Measurements from ENCODE around the gene PRMT7. TPM values are rescaled to one million over a fixed set of nuclear protein-coding genes. Genes with fewer than 3 reads are reported as not detected.
"Not testable (repeated sequence)": the region's sequence is repeated elsewhere in the genome, so short reads cannot be mapped to it uniquely, and the experiment has no call there.

Gene PRMT7
- total RNA-seq, 3 donors from 2014 or later: 60.3 to 66.8 (median 63.0) TPM

- Mint-ChIP-seq H3K9me3 (no peaks in the 10 kb centered on the region), H3K36me3 (ENCODE audit: insufficient read depth) (peaks cover 33% of the 10 kb centered on the region), H3K27me3 (ENCODE audit: low read depth) (no peaks in the 10 kb centered on the region), H3K4me1 (ENCODE audit: low read depth) (peaks cover 73% of the 10 kb centered on the region), H3K4me3 (peak overlapping the region; percentile 43)
- ATAC-seq (no peak), DNase-seq (no peak)
These were observed 34.6 kb upstream of the PRMT7 start for GRCh38 chr16:68276223-68276622.

- Mint-ChIP-seq H3K36me3 (ENCODE audit: insufficient read depth) (peaks cover 35% of the 10 kb centered on the region), H3K4me3 (no peak overlapping the region), H3K27me3 (ENCODE audit: low read depth) (no peaks in the 10 kb centered on the region), H3K4me1 (ENCODE audit: low read depth) (peaks cover 73% of the 10 kb centered on the region), H3K9me3 (no peaks in the 10 kb centered on the region)
- ATAC-seq (no peak), DNase-seq (no peak)
These were observed 30.9 kb upstream of the PRMT7 start for GRCh38 chr16:68279726-68280558.

GRCh38 chr16:68281368-68282063, 29.3 kb upstream of the PRMT7 start:
- H3K4me1 Mint-ChIP-seq (ENCODE audit: low read depth): peaks cover 73% of the 10 kb centered on the region
- ATAC-seq: peak; percentile 23 to 32
- peak overlapping the region; percentile 29 for H3K4me3 Mint-ChIP-seq
- DNase-seq: no peak
- no peaks in the 10 kb centered on the region for H3K9me3 Mint-ChIP-seq
- no peaks in the 10 kb centered on the region for H3K27me3 Mint-ChIP-seq (ENCODE audit: low read depth)
- peaks cover 39% of the 10 kb centered on the region for H3K36me3 Mint-ChIP-seq (ENCODE audit: insufficient read depth)

- peaks cover 77% of the 10 kb centered on the region for H3K4me1 Mint-ChIP-seq (ENCODE audit: low read depth)
- H3K4me3 Mint-ChIP-seq: peak overlapping the region; percentile 29
- no peaks in the 10 kb centered on the region for H3K27me3 Mint-ChIP-seq (ENCODE audit: low read depth)
- ATAC-seq (no peak), DNase-seq (no peak)
- no peaks in the 10 kb centered on the region for H3K9me3 Mint-ChIP-seq
- H3K36me3 Mint-ChIP-seq (ENCODE audit: insufficient read depth): peaks cover 41% of the 10 kb centered on the region
These were observed 28.8 kb upstream of the PRMT7 start for GRCh38 chr16:68282064-68282452.

- Mint-ChIP-seq H3K36me3 (ENCODE audit: insufficient read depth) (peaks cover 51% of the 10 kb centered on the region), H3K4me1 (ENCODE audit: low read depth) (peaks cover 89% of the 10 kb centered on the region), H3K27me3 (ENCODE audit: low read depth) (no peaks in the 10 kb centered on the region), H3K4me3 (peak overlapping the region; percentile 62), H3K9me3 (no peaks in the 10 kb centered on the region)
- ATAC-seq (no peak), DNase-seq (no peak)
These were observed 27.5 kb upstream of the PRMT7 start for GRCh38 chr16:68283346-68283745.

GRCh38 chr16:68283801-68284598, 26.8 kb upstream of the PRMT7 start:
- Mint-ChIP-seq H3K9me3 (no peaks in the 10 kb centered on the region), H3K4me1 (ENCODE audit: low read depth) (peaks cover 95% of the 10 kb centered on the region), H3K27me3 (ENCODE audit: low read depth) (no peaks in the 10 kb centered on the region), H3K36me3 (ENCODE audit: insufficient read depth) (peaks cover 51% of the 10 kb centered on the region), H3K4me3 (peak overlapping the region; percentile 62)
- DNase-seq (no peak), ATAC-seq (peak in 1 of 2 donors; percentile 20)

- no peak for DNase-seq
- H3K27me3 Mint-ChIP-seq (ENCODE audit: low read depth): no peaks in the 10 kb centered on the region
- peak in 1 of 2 donors; percentile 2 for ATAC-seq
- H3K36me3 Mint-ChIP-seq (ENCODE audit: insufficient read depth): peaks cover 55% of the 10 kb centered on the region
- H3K4me3 Mint-ChIP-seq: peak overlapping the region; percentile 62
- no peaks in the 10 kb centered on the region for H3K9me3 Mint-ChIP-seq
- peaks cover 96% of the 10 kb centered on the region for H3K4me1 Mint-ChIP-seq (ENCODE audit: low read depth)
These were observed 26.0 kb upstream of the PRMT7 start for GRCh38 chr16:68284847-68285246.

- H3K36me3 Mint-ChIP-seq (ENCODE audit: insufficient read depth): peaks cover 59% of the 10 kb centered on the region
- H3K9me3 Mint-ChIP-seq: no peaks in the 10 kb centered on the region
- peaks cover 99% of the 10 kb centered on the region for H3K4me1 Mint-ChIP-seq (ENCODE audit: low read depth)
- H3K4me3 Mint-ChIP-seq: peak overlapping the region; percentile 62
- no peaks in the 10 kb centered on the region for H3K27me3 Mint-ChIP-seq (ENCODE audit: low read depth)
- DNase-seq (no peak), ATAC-seq (no peak)
These were observed 25.1 kb upstream of the PRMT7 start for GRCh38 chr16:68285683-68286082.

- Mint-ChIP-seq H3K36me3 (ENCODE audit: insufficient read depth) (peaks cover 62% of the 10 kb centered on the region), H3K9me3 (no peaks in the 10 kb centered on the region), H3K27me3 (ENCODE audit: low read depth) (no peaks in the 10 kb centered on the region), H3K4me3 (peak overlapping the region; percentile 62), H3K4me1 (ENCODE audit: low read depth) (peaks cover 99% of the 10 kb centered on the region)
- DNase-seq (no peak), ATAC-seq (peak; percentile 15 to 32)
These were observed 24.4 kb upstream of the PRMT7 start for GRCh38 chr16:68286153-68287074.

- DNase-seq: peak; percentile 27
- Mint-ChIP-seq H3K9me3 (no peaks in the 10 kb centered on the region), H3K4me3 (peak overlapping the region; percentile 47), H3K36me3 (ENCODE audit: insufficient read depth) (peaks cover 58% of the 10 kb centered on the region), H3K27me3 (ENCODE audit: low read depth) (no peaks in the 10 kb centered on the region), H3K4me1 (ENCODE audit: low read depth) (peaks cover 98% of the 10 kb centered on the region)
- ATAC-seq: peak; percentile 8 to 15
These were observed 23.3 kb upstream of the PRMT7 start for GRCh38 chr16:68287276-68288251.

GRCh38 chr16:68288252-68288650, 22.6 kb upstream of the PRMT7 start:
- Mint-ChIP-seq H3K27me3 (ENCODE audit: low read depth) (no peaks in the 10 kb centered on the region), H3K9me3 (no peaks in the 10 kb centered on the region), H3K36me3 (ENCODE audit: insufficient read depth) (peaks cover 57% of the 10 kb centered on the region), H3K4me3 (no peak overlapping the region), H3K4me1 (ENCODE audit: low read depth) (peaks cover 95% of the 10 kb centered on the region)
- DNase-seq: no peak
- ATAC-seq: no peak

GRCh38 chr16:68288796-68289195, 22.0 kb upstream of the PRMT7 start:
- H3K27me3 Mint-ChIP-seq (ENCODE audit: low read depth); DNase-seq; H3K4me3 Mint-ChIP-seq; H3K9me3 Mint-ChIP-seq; ATAC-seq: not testable (repeated sequence)
- Mint-ChIP-seq H3K36me3 (ENCODE audit: insufficient read depth) (peaks cover 57% of the 10 kb centered on the region), H3K4me1 (ENCODE audit: low read depth) (peaks cover 95% of the 10 kb centered on the region)

Data from activated T-cell treated with anti-CD3 and anti-CD28 coated beads, Interleukin-2, amount 50 U/mL, for 4 hours (primary cell).